GM18499 (cell line): ENCODE results near the gene RBM14.

Experiments used
- ATAC-seq: cut with Tn5 transposase; IDR thresholded peaks from one replicate; pipeline ENCODE4 v1.9.1; 2021; ENCODE audit warnings: moderate number of reproducible peaks; ENCODE audit not compliant: insufficient read depth, unreplicated experiment

The RBM14 gene

GRCh38 chr11:66676282-66676919, 60.0 kb downstream of the RBM14 start:
- ATAC-seq = no peak
